A549 treated with AZD9567 at 1 μM for 4 hours (cell line): Measurements from ENCODE around the gene AHCY. TPM values are rescaled to one million over a fixed set of nuclear protein-coding genes. Genes with fewer than 3 reads are reported as not detected.

Source experiments
- total RNA-seq: library from RNA; stranded (reverse); fragments of 200-300 nt; extraction: Qiagen RNA extraction; gene quantifications from 5 replicates; pipeline ENCODE4 v1.2.3, GENCODE V29; 2022; ENCODE audit not compliant: insufficient read depth

AHCY gene
- total RNA-seq: 297 to 350 TPM (median 334 TPM) in 5 replicates

GRCh38 chr20:34302723-34303533 lies at the start of gene AHCY:
AHCY (minus strand) TSS chr20:34303355; CDS start chr20:34303270, 85 bp downstream.

GRCh38 chr20:34240693-34241615 lies 62.2 kb downstream of the AHCY start, which contains the start of gene ASIP:
ASIP (plus strand) TSS chr20:34241423; CDS start chr20:34260375, 18,952 bp downstream.

Other genes starting within 250 kb of the AHCY start
- 90.9 to 130 TPM (median 95.5 TPM) in 5 replicates for gene EIF2S2, start 191.1 kb downstream of the AHCY start, total RNA-seq
- not detected in 5 replicates for gene ASIP, start 61.9 kb downstream of the AHCY start, total RNA-seq
- gene ITCH, start 59.9 kb upstream of the AHCY start, total RNA-seq: 24.2 to 34.4 TPM (median 32.1 TPM) in 5 replicates
- gene DYNLRB1, start 213.1 kb upstream of the AHCY start, total RNA-seq: 229 to 262 TPM (median 238 TPM) in 5 replicates